Measurements from ENCODE around the gene PTPRD.

DNA sequence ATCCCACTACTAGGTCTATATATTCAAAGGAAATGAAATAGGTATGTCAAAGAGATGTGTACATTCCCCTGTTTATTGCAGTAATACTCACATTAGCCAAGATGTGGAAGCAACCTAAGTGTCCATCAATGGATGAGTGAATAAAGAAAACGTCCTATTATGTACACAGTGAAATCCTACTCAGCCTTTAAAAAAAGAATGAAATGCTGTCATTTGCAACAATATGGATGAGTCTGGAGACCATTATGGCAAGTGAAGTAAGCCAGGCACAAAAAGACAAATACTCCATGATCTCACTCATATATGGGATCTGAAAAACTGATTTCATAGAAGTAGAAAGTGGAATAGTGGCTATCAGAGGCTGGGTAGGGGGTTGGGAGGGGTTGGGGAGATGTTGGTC lies 1904.1 kb downstream of the PTPRD start:
- TF ChIP-seq, protein P1, sequence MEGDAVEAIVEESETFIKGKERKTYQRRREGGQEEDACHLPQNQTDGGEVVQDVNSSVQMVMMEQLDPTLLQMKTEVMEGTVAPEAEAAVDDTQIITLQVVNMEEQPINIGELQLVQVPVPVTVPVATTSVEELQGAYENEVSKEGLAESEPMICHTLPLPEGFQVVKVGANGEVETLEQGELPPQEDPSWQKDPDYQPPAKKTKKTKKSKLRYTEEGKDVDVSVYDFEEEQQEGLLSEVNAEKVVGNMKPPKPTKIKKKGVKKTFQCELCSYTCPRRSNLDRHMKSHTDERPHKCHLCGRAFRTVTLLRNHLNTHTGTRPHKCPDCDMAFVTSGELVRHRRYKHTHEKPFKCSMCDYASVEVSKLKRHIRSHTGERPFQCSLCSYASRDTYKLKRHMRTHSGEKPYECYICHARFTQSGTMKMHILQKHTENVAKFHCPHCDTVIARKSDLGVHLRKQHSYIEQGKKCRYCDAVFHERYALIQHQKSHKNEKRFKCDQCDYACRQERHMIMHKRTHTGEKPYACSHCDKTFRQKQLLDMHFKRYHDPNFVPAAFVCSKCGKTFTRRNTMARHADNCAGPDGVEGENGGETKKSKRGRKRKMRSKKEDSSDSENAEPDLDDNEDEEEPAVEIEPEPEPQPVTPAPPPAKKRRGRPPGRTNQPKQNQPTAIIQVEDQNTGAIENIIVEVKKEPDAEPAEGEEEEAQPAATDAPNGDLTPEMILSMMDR (conservative IDR thresholded peaks at IDR 0.05 in 1 of 2, IDR thresholded peaks at IDR 0.05 in 1 of 2; ENCODE audit: low read depth in 1 of 2, low read length in 2 of 2): no peak
- no peak for TF ChIP-seq EZH2 (IDR thresholded peaks at IDR 0.05; ENCODE audit: low read length, missing control alignments)

All from fibroblast of lung (primary cell).